GM18511 (cell line): ENCODE data around the gene ARMC9.
A peak's percentile ranks its signal among the peaks of the same experiment; 100 is the strongest.

Experiments
- ATAC-seq: cut with Tn5 transposase; IDR thresholded peaks from one replicate; pipeline ENCODE4 v1.9.1; 2021; ENCODE audit warnings: mild to moderate bottlenecking, moderate library complexity; ENCODE audit not compliant: unreplicated experiment

ARMC9 gene

DNA sequence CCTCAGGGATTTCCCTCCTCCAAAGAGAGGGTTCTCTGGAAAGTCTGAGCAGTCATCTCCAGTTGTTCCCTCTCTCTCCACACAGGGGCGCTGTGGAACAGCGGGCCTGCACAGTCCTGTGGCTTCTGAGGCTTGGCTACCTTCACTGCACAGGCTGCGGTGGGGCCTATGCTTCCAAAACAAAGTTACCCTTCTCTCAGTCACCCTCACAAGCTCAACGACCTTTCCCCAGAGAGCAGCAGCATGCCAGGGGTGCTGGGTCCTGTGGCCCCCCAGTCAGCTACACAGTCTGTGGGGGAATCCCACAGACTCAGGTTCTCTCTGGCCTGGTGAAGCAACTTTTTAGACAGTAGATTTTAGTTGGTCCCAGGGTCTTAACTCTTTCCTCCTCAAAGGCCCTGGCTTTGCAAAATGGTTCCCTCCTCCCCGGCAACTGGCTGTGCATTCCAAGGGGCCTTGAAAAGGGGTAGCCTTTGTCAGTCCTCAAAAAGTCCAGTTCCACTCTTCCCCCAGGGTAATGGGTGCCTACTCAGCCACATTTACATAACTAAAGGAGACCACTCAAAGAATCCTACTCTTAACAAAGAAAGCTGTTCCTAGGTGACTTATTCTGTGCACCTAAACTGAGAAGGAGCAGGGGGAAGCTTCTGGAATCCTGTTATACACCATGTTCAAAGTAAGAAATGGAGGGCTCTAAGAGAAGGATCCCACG lies 212.0 kb downstream of the ARMC9 start:
- ATAC-seq, result no peak

GRCh38 chr2:231411237-231411636 lies 212.8 kb downstream of the ARMC9 start:
- ATAC-seq, result no peak

GRCh38 chr2:231411831-231412617 lies 213.6 kb downstream of the ARMC9 start:
- ATAC-seq, result peak; percentile 99

- peak; percentile 27 for ATAC-seq
Observed at GRCh38 chr2:231412618-231412963, 214.2 kb downstream of the ARMC9 start.

GRCh38 chr2:231413456-231413855 lies 215.0 kb downstream of the ARMC9 start:
- no peak for ATAC-seq

- ATAC-seq, result no peak
Observed at GRCh38 chr2:231413921-231414476, 215.6 kb downstream of the ARMC9 start.

- no peak for ATAC-seq
Observed at GRCh38 chr2:231415029-231415428, 216.6 kb downstream of the ARMC9 start.

- ATAC-seq, result no peak
Observed at GRCh38 chr2:231418820-231419640, 220.6 kb downstream of the ARMC9 start.

- ATAC-seq, result no peak
Observed at GRCh38 chr2:231421051-231421580, 222.7 kb downstream of the ARMC9 start.

GRCh38 chr2:231422056-231422455 lies 223.6 kb downstream of the ARMC9 start:
- no peak for ATAC-seq

DNA sequence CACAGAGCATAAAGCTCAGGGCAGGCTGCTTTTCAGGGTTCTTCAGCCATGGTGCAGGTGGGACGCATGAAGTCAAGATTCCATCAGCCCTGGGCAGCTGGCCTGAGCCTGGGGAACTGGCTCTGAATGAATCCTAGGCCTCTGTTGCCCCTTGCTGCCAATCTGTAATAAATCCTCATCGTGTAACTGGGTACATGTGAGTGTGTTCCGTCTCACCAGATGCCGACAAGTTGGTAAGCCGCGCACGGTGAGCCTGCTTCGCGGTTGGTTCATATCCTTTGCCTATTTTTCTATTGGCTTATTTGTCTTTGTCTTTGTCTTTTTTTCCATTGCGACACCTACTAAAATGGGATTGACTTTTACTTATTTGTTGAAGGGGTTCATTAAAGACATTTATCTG lies 224.7 kb downstream of the ARMC9 start:
- ATAC-seq, result no peak
